Measurements from ENCODE around the gene STX2. TPM values are rescaled to one million over a fixed set of nuclear protein-coding genes. Genes with fewer than 3 reads are reported as not detected.

Gene STX2
- total and polyA plus RNA-seq, 2 donors (not counting 1 experiment from before 2014, with no cell fraction given): 35.2 to 87.8 TPM

GRCh38 chr12:130776857-130777339 lies 62.2 kb downstream of the STX2 start:
- Histone ChIP-seq H2AFZ (ENCODE audit: low read length) (no peak overlapping the region), H3K27ac (ENCODE audit: insufficient read depth, low read length) (peak overlapping the region; percentile 42), H3K4me2 (ENCODE audit: extremely low read depth, insufficient read depth, low read length) (peak overlapping the region; percentile 76), H3K27me3 (ENCODE audit: control insufficient read depth, insufficient read depth, low read length) (no peaks in the 10 kb centered on the region), H3K9me3 (ENCODE audit: control insufficient read depth, insufficient read depth, low read depth, low read length) (no peaks in the 10 kb centered on the region), H3K4me3 (replicated peaks in 1 of 4; ENCODE audit: control extremely low read depth in 1 of 4, insufficient read depth in 1 of 4, low read depth in 3 of 4, low read length in 4 of 4) (peak overlapping the region in 2 of 4 experiments; percentile 47 to 51), H3K4me1 (ENCODE audit: control insufficient read depth, extremely low read depth, insufficient read depth, low read length) (peaks cover 2% of the 10 kb centered on the region), H3K36me3 (ENCODE audit: control insufficient read depth, insufficient read depth, low read length) (peaks cover 1% of the 10 kb centered on the region), H4K20me1 (ENCODE audit: control insufficient read depth, extremely low read depth, insufficient read depth, low read length) (no peaks in the 10 kb centered on the region), H3K9ac (ENCODE audit: insufficient read depth, low read length) (no peak overlapping the region), H3K79me2 (ENCODE audit: control insufficient read depth, insufficient read depth, low read length) (no peaks in the 10 kb centered on the region)
- no peak for DNase-seq (ENCODE audit: low read depth in 2 of 2)
- TF ChIP-seq CTCF (conservative IDR thresholded peaks at IDR 0.05 in 1 of 2, IDR thresholded peaks at IDR 0.05 in 1 of 2; ENCODE audit: low read depth in 1 of 2, low read length in 2 of 2): no peak
- no peak for TF ChIP-seq EZH2 (IDR thresholded peaks at IDR 0.05; ENCODE audit: low read length, missing control alignments)

GRCh38 chr12:130775953-130776856 lies 62.8 kb downstream of the STX2 start:
- TF ChIP-seq CTCF (conservative IDR thresholded peaks at IDR 0.05 in 1 of 2, IDR thresholded peaks at IDR 0.05 in 1 of 2; ENCODE audit: low read depth in 1 of 2, low read length in 2 of 2) (no peak), EZH2 (IDR thresholded peaks at IDR 0.05; ENCODE audit: low read length, missing control alignments) (no peak)
- Histone ChIP-seq H3K4me3 (replicated peaks in 1 of 4; ENCODE audit: control extremely low read depth in 1 of 4, insufficient read depth in 1 of 4, low read depth in 3 of 4, low read length in 4 of 4) (peak overlapping the region; percentile 1 to 51 (median 26)), H3K36me3 (ENCODE audit: control insufficient read depth, insufficient read depth, low read length) (peaks cover 1% of the 10 kb centered on the region), H3K9me3 (ENCODE audit: control insufficient read depth, insufficient read depth, low read depth, low read length) (no peaks in the 10 kb centered on the region), H3K4me1 (ENCODE audit: control insufficient read depth, extremely low read depth, insufficient read depth, low read length) (peaks cover 2% of the 10 kb centered on the region), H3K27ac (ENCODE audit: insufficient read depth, low read length) (peak overlapping the region; percentile 42), H3K79me2 (ENCODE audit: control insufficient read depth, insufficient read depth, low read length) (no peaks in the 10 kb centered on the region), H4K20me1 (ENCODE audit: control insufficient read depth, extremely low read depth, insufficient read depth, low read length) (no peaks in the 10 kb centered on the region), H3K4me2 (ENCODE audit: extremely low read depth, insufficient read depth, low read length) (peak overlapping the region; percentile 76), H3K27me3 (ENCODE audit: control insufficient read depth, insufficient read depth, low read length) (no peaks in the 10 kb centered on the region), H2AFZ (ENCODE audit: low read length) (no peak overlapping the region), H3K9ac (ENCODE audit: insufficient read depth, low read length) (peak overlapping the region; percentile 9)
- peak; percentile 89 to 96 for DNase-seq (ENCODE audit: low read depth in 2 of 2)

- no peak overlapping the region for H3K4me3 ChIP-seq (replicated peaks in 1 of 4; ENCODE audit: control extremely low read depth in 1 of 4, insufficient read depth in 1 of 4, low read depth in 3 of 4, low read length in 4 of 4)
- TF ChIP-seq EZH2 (IDR thresholded peaks at IDR 0.05; ENCODE audit: low read length, missing control alignments) (no peak), CTCF (conservative IDR thresholded peaks at IDR 0.05 in 1 of 2, IDR thresholded peaks at IDR 0.05 in 1 of 2; ENCODE audit: low read depth in 1 of 2, low read length in 2 of 2) (no peak)
- H3K27me3 ChIP-seq (ENCODE audit: control insufficient read depth, insufficient read depth, low read length): no peaks in the 10 kb centered on the region
- no peak overlapping the region for H2AFZ ChIP-seq (ENCODE audit: low read length)
- H3K36me3 ChIP-seq (ENCODE audit: control insufficient read depth, insufficient read depth, low read length): no peaks in the 10 kb centered on the region
- H3K79me2 ChIP-seq (ENCODE audit: control insufficient read depth, insufficient read depth, low read length): no peaks in the 10 kb centered on the region
- H3K9ac ChIP-seq (ENCODE audit: insufficient read depth, low read length): no peak overlapping the region
- no peak for DNase-seq (ENCODE audit: low read depth in 2 of 2)
- H3K4me1 ChIP-seq (ENCODE audit: control insufficient read depth, extremely low read depth, insufficient read depth, low read length): no peaks in the 10 kb centered on the region
- no peak overlapping the region for H3K27ac ChIP-seq (ENCODE audit: insufficient read depth, low read length)
- H3K4me2 ChIP-seq (ENCODE audit: extremely low read depth, insufficient read depth, low read length): no peak overlapping the region
- no peaks in the 10 kb centered on the region for H4K20me1 ChIP-seq (ENCODE audit: control insufficient read depth, extremely low read depth, insufficient read depth, low read length)
- no peaks in the 10 kb centered on the region for H3K9me3 ChIP-seq (ENCODE audit: control insufficient read depth, insufficient read depth, low read depth, low read length)
Observed at GRCh38 chr12:130770413-130771028, 68.5 kb downstream of the STX2 start.
